Bronchial epithelial cell (primary cell): Measurements from ENCODE around the gene GPR35. TPM values are rescaled to one million over a fixed set of nuclear protein-coding genes. Genes with fewer than 3 reads are reported as not detected.

Experiments used
- DNase-seq: peaks from one replicate; pipeline ENCODE4 v3.0.0-alpha.2; 2010; ENCODE audit warnings: low read depth
- FAIRE-seq: peaks from 2 replicates; lab custom pipeline; 2011; peaks lifted over from hg19 to GRCh38; lab: Jason Lieb, UNC
- H3K27me3 ChIP-seq: 2 replicates; pipeline ENCODE4 v1.5.1; 2011; ENCODE audit warnings: low read length; ENCODE audit not compliant: control insufficient read depth, insufficient read depth
- H3K36me3 ChIP-seq: 2 replicates; pipeline ENCODE4 v1.5.1; 2011; ENCODE audit warnings: low read length; ENCODE audit not compliant: control insufficient read depth, insufficient read depth
- H3K4me3 ChIP-seq: 2 replicates; pipeline ENCODE4 v1.5.1; 2011; ENCODE audit warnings: mild to moderate bottlenecking, low read depth, low read length, control low read depth
- total RNA-seq: library from RNA; depleted of rRNA; stranded (reverse); fragments of >200 nt; gene quantifications from 2 replicates; pipeline ENCODE4 v1.2.1, GENCODE V29; 2014
- TF ChIP-seq, protein P1 (sequence below): IDR thresholded peaks from 2 replicates; pipeline ENCODE4 v1.5.1; 2011; ENCODE audit warnings: mild to moderate bottlenecking, moderate library complexity, low read length, control low read depth, inconsistent platforms; ENCODE audit not compliant: insufficient read depth, severe bottlenecking

Gene GPR35
- total RNA-seq, 1 donor from 2014 or later = 0.26 TPM

DNA sequence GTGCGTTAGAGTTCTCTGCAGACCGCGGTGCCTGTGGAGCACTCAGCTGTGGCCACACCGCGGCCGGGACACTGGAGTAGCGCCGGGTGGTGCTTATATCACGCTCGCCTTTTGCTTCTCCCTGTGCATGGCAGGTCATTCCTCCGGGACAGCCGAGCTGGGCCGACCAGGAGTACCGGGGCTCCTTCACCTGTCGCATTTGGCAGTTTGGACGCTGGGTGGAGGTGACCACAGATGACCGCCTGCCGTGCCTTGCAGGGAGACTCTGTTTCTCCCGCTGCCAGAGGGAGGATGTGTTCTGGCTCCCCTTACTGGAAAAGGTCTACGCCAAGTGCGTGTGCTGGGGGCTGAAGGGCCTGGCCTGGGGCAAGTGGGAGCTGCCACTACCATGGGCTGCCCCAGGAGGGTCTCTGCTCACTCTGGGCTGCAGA lies 34.6 kb upstream of the GPR35 start:
- Histone ChIP-seq H3K36me3 (peaks cover 25% of the 10 kb centered on the region), H3K27me3 (no peaks in the 10 kb centered on the region), H3K4me3 (no peak overlapping the region)
- DNase-seq (no peak), FAIRE-seq (no peak)
- TF ChIP-seq, protein P1, sequence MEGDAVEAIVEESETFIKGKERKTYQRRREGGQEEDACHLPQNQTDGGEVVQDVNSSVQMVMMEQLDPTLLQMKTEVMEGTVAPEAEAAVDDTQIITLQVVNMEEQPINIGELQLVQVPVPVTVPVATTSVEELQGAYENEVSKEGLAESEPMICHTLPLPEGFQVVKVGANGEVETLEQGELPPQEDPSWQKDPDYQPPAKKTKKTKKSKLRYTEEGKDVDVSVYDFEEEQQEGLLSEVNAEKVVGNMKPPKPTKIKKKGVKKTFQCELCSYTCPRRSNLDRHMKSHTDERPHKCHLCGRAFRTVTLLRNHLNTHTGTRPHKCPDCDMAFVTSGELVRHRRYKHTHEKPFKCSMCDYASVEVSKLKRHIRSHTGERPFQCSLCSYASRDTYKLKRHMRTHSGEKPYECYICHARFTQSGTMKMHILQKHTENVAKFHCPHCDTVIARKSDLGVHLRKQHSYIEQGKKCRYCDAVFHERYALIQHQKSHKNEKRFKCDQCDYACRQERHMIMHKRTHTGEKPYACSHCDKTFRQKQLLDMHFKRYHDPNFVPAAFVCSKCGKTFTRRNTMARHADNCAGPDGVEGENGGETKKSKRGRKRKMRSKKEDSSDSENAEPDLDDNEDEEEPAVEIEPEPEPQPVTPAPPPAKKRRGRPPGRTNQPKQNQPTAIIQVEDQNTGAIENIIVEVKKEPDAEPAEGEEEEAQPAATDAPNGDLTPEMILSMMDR = no peak

DNA sequence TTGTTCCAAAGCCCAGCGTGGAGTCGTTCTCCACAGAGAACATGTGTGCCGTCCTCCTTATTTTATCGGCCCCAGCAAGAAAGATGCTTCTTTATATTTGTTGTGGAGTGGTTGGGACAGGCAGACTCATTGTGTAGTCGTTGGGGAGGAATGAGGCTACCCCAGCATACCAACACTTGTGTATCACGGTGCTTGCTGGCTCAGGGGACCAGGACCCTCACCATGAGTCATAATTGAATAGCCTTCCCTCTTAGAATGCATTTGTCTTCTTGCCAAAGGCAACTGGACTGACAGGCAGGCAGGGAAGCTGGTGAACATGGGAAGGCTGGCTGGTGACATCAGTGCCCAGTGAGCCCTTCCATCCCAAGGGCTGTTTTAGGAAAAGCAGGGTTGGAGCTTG lies 34.1 kb upstream of the GPR35 start:
- H3K36me3 ChIP-seq = peaks cover 27% of the 10 kb centered on the region
- FAIRE-seq (no peak), DNase-seq (no peak)
- TF ChIP-seq, protein P1 = no peak
- no peaks in the 10 kb centered on the region for H3K27me3 ChIP-seq
- H3K4me3 ChIP-seq = no peak overlapping the region

DNA sequence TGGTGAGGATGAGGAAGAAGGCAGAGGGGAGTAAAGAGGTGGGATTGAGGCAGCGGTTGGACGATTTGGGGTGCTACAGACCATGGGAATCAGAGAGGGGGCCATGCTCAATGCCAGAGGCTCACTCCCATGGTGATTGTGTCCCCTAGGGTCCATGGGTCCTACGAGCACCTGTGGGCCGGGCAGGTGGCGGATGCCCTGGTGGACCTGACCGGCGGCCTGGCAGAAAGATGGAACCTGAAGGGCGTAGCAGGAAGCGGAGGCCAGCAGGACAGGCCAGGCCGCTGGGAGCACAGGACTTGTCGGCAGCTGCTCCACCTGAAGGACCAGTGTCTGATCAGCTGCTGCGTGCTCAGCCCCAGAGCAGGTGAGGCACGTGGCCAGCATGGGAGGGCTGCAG lies 33.5 kb upstream of the GPR35 start:
- DNase-seq (no peak), FAIRE-seq (no peak)
- TF ChIP-seq, protein P1 = no peak

DNA sequence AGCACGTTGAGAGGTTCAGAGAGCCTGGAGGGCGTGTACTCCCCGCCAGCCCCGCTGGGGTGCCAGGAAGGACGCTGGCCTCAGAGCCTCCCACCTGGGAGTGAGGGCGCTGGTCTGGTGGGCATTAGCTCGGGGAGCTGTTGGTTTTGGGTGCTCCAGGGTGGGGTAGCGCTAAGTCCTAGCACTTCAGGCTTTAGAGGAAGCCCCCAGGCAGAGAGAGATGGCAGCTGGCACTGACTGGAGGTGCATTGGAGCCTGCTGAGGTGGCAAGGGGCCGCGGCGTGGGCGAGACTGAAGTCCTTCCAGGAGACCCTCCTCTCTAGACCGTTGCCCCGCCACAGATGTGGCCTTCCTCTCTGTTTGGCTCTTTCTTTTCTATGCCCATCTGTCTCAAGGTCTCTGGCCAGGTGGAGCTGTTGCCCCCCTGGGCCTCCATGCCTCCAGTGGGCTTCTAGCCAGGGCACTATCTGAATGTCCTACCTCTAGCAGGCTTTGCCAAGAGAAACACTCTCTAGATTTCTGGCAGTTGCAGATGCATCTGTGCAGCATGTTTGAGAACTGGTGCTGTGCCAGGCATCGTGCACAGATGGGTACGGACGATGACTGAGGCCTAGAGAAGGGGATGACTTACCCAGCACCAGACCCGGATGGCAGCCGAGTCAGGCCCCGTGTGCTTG lies 32.1 kb upstream of the GPR35 start:
- DNase-seq = no peak
- H3K27me3 ChIP-seq = no peaks in the 10 kb centered on the region
- peaks cover 28% of the 10 kb centered on the region for H3K36me3 ChIP-seq
- FAIRE-seq = no peak
- TF ChIP-seq, protein P1 = no peak
- no peak overlapping the region for H3K4me3 ChIP-seq

More for the DNA sequence above, 33.5 kb upstream of the GPR35 start:
- H3K27me3 ChIP-seq = no peaks in the 10 kb centered on the region
- peaks cover 27% of the 10 kb centered on the region for H3K36me3 ChIP-seq
- H3K4me3 ChIP-seq = no peak overlapping the region

DNA sequence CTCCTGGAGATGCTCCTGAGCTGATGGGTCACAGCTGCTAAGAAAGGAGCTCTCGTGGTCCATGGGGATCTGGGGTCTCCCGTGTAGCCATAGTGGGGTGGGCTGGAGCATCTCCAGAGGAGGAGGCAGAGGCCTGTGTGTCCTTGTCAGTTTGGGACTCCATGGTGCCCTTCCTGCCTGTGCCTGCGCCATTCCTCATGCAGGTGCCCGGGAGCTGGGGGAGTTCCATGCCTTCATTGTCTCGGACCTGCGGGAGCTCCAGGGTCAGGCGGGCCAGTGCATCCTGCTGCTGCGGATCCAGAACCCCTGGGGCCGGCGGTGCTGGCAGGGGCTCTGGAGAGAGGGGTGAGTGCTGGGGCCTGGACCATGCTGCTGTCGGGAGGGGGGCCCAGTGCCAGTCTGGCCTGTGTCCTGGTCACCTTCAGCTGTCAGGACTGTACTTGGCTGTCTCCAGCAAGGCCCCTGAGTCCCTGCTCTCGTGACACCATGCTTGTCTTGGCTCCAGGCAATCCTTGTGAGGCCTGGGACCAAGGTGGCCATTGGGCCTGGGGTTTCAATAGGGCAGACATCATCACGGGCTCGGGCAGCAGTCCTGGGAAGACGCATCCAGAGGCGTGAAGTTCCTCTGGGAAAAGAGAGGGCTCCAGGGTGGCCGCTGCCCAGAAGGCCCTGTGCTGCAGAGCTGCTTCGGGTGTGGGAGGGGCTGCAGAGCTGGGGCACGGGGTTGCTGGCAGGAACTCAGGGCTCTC lies 31.4 kb upstream of the GPR35 start:
- no peak for DNase-seq
- no peak for FAIRE-seq
- Histone ChIP-seq H3K4me3 (no peak overlapping the region), H3K36me3 (peaks cover 31% of the 10 kb centered on the region), H3K27me3 (no peaks in the 10 kb centered on the region)
- TF ChIP-seq, protein P1 = no peak
